Stomach smooth muscle (tissue), 2 donors: ENCODE measurements around the gene SMTNL2.

Experiments used
- H3K27ac ChIP-seq: one replicate; pipeline ENCODE4 v1.7.0; 2013; ENCODE audit warnings: mild to moderate bottlenecking, low read length, inconsistent platforms
- H3K27me3 ChIP-seq, 2 donors: one replicate each; pipeline ENCODE4 v1.7.0; 2013; ENCODE audit warnings: low read length in 2 of 2; ENCODE audit not compliant: insufficient read depth in 2 of 2, control insufficient read depth in 1 of 2
- H3K36me3 ChIP-seq, 2 donors: one replicate each; pipeline ENCODE4 v1.7.0; 2013; ENCODE audit warnings: low read length in 2 of 2; ENCODE audit not compliant: control insufficient read depth in 2 of 2, insufficient read depth in 2 of 2
- H3K4me1 ChIP-seq: one replicate; pipeline ENCODE4 v1.7.0; 2013; ENCODE audit warnings: low read length; ENCODE audit not compliant: control insufficient read depth, insufficient read depth
- H3K4me3 ChIP-seq, 2 donors: one replicate each; pipeline ENCODE4 v1.7.0; 2013; ENCODE audit warnings: low read length in 2 of 2
- H3K9ac ChIP-seq, 2 donors: one replicate each; pipeline ENCODE4 v1.7.0; 2013; ENCODE audit warnings: low read length in 2 of 2, mild to moderate bottlenecking in 1 of 2
- H3K9me3 ChIP-seq, 2 donors: one replicate each; pipeline ENCODE4 v1.7.0; 2013; ENCODE audit warnings: low read length in 2 of 2; ENCODE audit not compliant: control insufficient read depth in 2 of 2
- donor health status: healthy.
- donor health status: Pancreatic carcinoma.

The SMTNL2 gene

DNA sequence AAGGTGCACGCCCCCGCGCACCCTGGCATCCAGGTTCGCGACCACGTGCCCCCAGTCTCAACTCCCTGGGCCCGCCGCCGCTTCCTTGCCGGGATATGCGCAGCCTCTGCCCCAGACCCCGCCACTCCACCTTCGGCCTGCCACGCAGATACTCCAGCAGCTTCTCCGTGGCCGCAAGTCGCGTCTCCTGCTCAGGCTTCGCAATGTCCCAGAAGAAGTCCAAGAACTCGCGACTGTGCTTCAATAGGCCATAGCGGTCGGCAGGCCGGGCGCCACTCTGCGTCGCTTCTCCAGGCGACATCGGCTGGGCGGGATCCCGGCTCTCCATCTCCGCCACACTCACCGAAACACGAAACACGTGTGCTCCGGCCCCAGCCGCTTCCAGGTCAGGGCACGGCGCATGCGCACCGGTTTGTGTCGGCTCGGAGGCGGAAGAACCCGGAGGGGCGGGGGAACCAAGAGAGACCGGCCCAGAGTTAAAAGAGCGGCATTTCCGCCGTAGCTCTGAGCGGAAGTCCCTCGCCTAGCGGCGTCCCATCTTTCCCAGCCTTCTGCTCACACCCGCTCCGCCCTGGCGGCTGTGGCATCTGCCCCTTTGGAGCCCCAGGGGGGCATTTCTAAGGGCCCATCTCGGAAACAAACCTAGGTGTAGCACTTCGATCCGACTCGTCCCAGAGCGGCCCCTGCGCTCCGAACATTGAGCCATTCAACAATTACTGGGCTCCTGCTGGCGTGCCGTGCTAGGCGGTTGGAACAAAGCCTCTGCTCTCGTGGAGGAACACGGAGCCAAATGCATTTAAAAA, 29.1 kb upstream of the SMTNL2 start, which contains the start of gene MYBBP1A:
Gene MYBBP1A (minus strand): TSS at position 388 of the 803 bp plus-strand sequence. CDS start 60 bp downstream, at position 328.
- H3K9me3 ChIP-seq = no peaks in the 10 kb centered on the region
- peaks cover 24% of the 10 kb centered on the region for H3K4me1 ChIP-seq
- H3K9ac ChIP-seq = peak within 1 kb of the TSS; percentile 79 to 92
- H3K27me3 ChIP-seq = no peaks in the 10 kb centered on the region
- peak within 1 kb of the TSS; percentile 58 for H3K27ac ChIP-seq
- H3K36me3 ChIP-seq = peaks cover 12 to 22% of the 10 kb centered on the region in 2 donors
- peak within 1 kb of the TSS; percentile 94 to 97 for H3K4me3 ChIP-seq

DNA sequence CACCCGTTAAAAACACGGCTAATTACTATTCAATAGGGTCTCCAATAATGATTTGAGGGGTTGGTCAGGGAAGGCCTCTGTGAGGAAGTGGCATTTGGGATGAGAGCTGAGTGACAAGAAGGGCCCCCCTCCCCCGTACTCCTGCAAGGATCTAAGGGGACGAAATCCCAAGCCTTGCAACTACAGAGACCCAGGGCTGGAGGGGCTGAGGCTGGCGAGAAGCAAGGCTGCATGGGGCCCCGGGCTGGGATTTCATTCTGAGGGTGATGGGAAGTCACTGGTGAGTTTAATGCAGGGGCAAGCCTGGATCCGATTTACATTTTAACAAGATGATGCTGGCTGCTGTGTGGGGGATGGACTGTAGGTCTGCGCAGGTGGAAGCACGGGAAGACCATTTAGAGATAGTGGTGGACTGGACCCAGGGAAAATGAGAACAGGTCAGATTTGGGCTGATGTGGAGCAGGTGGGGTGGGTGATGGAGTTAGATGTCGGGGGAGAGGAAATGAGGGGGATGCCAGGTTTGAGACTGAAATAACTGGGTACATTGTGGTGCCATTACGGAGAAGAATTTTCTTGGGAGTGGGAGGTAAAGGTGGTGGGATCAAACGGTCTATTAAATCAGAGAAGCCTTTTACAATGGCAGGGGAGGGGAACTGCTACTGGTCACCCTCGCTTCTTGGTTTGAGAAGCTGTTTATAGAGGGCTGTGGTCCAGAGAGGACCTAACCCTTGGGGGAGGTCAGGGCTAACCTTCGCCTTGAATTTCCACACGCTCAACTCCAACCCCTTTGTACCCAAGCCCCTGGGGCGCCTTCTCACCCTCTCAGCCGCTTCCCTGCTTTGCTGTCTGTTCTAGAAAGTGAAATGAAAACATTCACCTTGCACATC, 28.2 kb upstream of the SMTNL2 start:
- Histone ChIP-seq H3K9me3 (no peaks in the 10 kb centered on the region), H3K27me3 (no peaks in the 10 kb centered on the region), H3K36me3 (peaks cover 8 to 15% of the 10 kb centered on the region in 2 donors), H3K9ac (peak overlapping the region; percentile 79 to 92), H3K4me3 (peak overlapping the region; percentile 94 to 97), H3K27ac (peak overlapping the region; percentile 58), H3K4me1 (peaks cover 24% of the 10 kb centered on the region)

DNA sequence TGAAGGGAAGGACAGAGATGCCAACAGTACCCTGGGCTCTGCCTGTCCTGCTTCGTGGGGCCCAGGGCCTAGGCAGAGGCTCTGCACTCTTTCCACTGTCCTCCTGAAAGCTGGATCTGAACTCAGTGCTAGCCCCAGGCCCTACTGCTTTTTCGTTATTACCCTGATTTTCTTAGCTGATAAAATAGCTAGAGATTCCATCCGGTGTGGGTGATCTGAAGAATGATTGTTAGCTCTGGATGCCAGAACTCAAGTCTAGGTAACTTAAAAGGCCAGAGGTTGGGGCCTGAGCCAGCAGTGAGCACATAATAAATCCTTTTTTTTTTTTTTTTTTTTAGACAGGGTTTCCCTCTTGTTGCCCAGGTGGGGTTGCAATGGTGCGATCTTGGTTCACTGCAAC, 27.3 kb upstream of the SMTNL2 start:
- Histone ChIP-seq H3K9ac (no peak overlapping the region), H3K9me3 (no peaks in the 10 kb centered on the region), H3K36me3 (peaks cover 3 to 9% of the 10 kb centered on the region in 2 donors), H3K27ac (no peak overlapping the region), H3K4me1 (peaks cover 24% of the 10 kb centered on the region), H3K4me3 (no peak overlapping the region), H3K27me3 (no peaks in the 10 kb centered on the region)

DNA sequence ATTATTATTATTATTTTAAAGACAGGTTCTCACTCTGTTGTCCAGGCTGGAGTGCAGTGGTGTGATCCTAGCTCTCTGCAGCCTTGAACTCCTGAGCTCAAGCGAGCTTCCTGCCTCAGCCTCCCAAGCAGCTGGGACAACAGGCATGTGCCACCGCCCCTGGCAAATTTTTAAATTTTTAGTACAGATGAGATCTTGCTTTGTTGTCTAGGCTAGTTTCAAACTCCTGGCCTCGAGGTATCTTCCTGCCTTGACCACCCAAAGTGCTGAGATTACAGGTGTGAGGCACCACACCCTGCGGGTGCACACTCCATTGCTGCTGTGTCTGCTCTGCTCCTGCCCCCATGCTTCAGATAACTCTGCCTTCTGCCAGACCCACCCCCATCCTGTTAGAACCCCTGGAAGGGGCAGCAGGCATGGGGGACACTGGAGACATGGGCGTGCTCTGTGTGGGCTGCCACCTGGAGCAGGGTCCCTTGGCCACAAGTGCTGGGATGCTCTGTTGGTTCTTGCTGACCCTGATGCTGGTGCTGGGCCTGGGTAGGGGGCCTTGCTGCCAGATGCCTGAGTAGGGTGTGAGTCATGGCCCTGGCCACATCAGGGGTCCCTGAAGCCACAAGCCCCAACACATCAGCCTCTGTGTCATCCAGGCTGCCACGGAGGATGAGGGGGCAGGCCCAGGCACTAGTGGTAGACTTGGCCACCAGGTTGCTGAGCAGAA, 26.5 kb upstream of the SMTNL2 start:
- H3K4me1 ChIP-seq = peaks cover 24% of the 10 kb centered on the region
- peaks cover 3 to 4% of the 10 kb centered on the region in 2 donors for H3K36me3 ChIP-seq
- H3K4me3 ChIP-seq = no peak overlapping the region
- no peak overlapping the region for H3K9ac ChIP-seq
- H3K27me3 ChIP-seq = peaks cover under 1% of the 10 kb centered on the region in 2 donors
- H3K27ac ChIP-seq = no peak overlapping the region
- H3K9me3 ChIP-seq = no peaks in the 10 kb centered on the region

DNA sequence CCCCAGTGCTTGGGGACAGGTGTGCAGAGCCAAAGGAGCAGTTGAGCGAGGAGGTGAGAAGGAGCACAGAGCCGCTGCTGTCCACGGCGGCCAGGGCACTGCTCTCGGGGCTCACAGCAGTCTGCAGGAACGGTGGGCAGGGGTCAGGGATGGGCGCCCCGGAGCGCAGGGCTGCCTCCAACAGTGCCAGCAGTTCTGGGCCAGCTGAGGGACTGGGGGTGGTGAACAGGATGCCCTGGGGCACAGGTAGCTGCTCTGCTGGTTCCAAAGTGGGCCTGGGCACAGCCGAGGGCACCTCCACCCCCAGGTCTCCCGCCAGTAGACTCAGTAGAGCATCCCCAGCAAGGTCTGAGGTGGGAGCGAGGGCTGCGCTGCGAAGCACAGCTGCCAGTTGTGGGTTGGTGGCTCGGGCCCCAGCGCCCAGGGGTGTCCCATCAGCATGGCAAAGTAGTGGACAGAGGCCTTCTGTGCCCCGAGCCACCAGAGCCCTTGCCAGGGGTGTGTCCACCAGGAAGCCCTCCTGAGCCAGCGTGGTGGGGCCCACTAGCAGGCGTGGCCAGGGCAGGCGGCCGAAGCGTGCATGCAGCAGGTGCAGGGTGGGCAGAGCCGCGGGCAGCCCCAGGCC, 25.9 kb upstream of the SMTNL2 start:
- Histone ChIP-seq H3K4me1 (peaks cover 24% of the 10 kb centered on the region), H3K27ac (no peak overlapping the region), H3K9ac (no peak overlapping the region), H3K27me3 (peaks cover 3 to 6% of the 10 kb centered on the region in 2 donors), H3K9me3 (no peaks in the 10 kb centered on the region), H3K36me3 (no peaks in the 10 kb centered on the region), H3K4me3 (no peak overlapping the region)

DNA sequence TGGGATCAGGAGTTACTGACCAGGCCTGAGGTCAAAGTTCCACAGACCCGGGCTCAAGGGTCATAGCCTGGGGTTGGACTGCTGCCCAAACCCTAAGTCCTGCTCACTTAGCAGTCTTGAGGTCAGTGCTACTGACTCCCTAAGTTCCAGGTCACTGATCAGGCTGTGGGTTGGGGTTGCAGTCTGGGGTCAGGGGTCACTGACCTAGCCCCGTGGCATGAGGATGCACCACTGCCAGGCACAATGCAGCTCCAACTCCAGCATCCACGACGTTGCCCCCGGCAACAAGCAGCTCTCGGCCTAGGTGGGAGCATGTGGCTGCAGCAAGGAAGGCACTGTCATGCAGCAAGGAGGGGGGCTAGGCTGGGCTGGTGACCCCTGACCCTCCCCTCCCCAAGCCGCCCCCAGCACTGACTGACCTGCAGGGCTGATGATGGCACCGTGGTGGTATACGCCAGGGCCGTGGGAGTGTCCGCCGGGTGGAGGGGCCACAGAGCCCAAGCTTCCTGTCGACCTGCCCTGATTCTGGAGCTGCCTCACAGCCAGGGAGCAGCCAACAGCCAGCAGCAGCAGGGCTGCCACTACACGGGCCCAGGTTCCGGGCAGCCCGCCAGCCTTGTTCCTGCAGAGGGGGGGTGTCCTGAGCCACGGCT, 25.1 kb upstream of the SMTNL2 start:
- H3K27me3 ChIP-seq = peaks cover 3 to 6% of the 10 kb centered on the region in 2 donors
- no peak overlapping the region for H3K9ac ChIP-seq
- H3K4me3 ChIP-seq = no peak overlapping the region
- no peaks in the 10 kb centered on the region for H3K9me3 ChIP-seq
- H3K27ac ChIP-seq = no peak overlapping the region
- peaks cover 18% of the 10 kb centered on the region for H3K4me1 ChIP-seq
- no peaks in the 10 kb centered on the region for H3K36me3 ChIP-seq

DNA sequence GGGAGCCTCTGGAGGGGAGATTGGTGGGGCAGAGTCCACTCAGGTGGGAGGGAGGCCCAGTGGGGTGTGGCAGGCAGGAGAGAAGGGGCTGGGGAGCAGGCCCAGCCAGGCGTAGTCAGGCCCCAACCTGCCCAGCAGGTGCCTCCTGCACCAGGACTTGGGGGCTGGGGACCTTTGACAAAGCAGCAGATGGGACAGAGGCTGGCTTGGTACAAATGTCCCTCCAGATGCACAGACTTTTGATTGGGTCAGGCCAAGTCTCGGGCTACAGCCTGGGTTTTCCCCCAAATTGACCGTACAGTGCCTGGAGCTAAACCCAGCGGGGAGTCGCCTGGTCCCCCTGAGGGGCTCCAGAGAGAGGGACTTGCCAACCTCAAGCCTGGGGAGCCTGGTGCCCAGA, 24.4 kb upstream of the SMTNL2 start:
- Histone ChIP-seq H3K4me3 (no peak overlapping the region), H3K9ac (no peak overlapping the region), H3K9me3 (no peaks in the 10 kb centered on the region), H3K4me1 (peaks cover 11% of the 10 kb centered on the region), H3K27me3 (peaks cover 3 to 6% of the 10 kb centered on the region in 2 donors), H3K27ac (no peak overlapping the region), H3K36me3 (no peaks in the 10 kb centered on the region)

DNA sequence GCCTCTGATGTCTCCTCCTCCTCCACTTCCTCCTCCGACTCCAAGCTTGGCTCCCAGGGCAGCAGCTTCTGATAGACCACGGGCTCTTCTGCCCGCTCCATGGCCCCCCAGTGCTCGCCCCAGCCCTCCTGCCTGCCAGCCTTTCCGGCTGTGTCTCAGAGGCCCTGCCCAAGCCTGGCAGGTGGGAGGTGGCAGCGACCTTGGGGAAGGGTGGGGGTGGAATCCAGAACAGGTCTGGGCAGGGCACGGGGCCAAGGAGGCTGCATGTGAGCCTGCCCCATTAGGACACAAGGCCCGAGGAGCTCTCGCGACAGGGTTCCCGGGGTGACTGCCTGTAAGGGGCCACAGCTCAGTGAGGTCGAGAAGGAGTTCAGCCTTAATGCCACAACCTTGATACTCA, 23.9 kb upstream of the SMTNL2 start, which contains the start of gene GGT6:
Gene GGT6 (minus strand): TSS at position 157 of the 400 bp plus-strand sequence. CDS start 56 bp downstream, at position 101.
- Histone ChIP-seq H3K9ac (no peak within 1 kb of the TSS), H3K4me3 (no peak within 1 kb of the TSS)

DNA sequence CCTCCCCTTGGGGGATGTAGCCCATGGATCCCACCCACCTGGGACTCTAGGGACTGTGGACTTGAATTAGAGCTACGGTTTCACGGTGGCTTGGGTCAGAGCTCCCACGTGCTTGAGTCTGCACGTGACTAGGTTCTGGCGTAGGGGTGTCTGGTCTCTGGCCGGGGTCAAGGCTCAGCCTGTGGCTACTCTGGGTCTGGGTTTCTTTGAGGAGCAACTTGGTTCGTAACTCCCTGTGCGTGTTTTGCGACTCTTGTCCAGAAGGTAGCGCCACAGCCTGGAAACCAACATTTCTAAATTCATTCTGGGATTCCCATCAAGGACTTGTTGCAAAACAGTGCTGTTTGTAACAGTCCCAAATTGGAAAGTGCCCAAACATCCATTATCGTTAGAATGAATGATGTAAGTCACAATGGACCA, 23.5 kb upstream of the SMTNL2 start:
- no peak overlapping the region for H3K27ac ChIP-seq
- H3K4me3 ChIP-seq = no peak overlapping the region
- no peaks in the 10 kb centered on the region for H3K36me3 ChIP-seq
- H3K9ac ChIP-seq = no peak overlapping the region
- peaks cover 4% of the 10 kb centered on the region for H3K4me1 ChIP-seq
- H3K9me3 ChIP-seq = no peaks in the 10 kb centered on the region
- H3K27me3 ChIP-seq = peaks cover 3 to 6% of the 10 kb centered on the region in 2 donors

More for the DNA sequence above, 23.9 kb upstream of the SMTNL2 start, which contains the start of gene GGT6:
- peaks cover 3 to 6% of the 10 kb centered on the region in 2 donors for H3K27me3 ChIP-seq
- no peak within 1 kb of the TSS for H3K27ac ChIP-seq
- H3K9me3 ChIP-seq = no peaks in the 10 kb centered on the region
- no peaks in the 10 kb centered on the region for H3K36me3 ChIP-seq
- H3K4me1 ChIP-seq = peaks cover 7% of the 10 kb centered on the region
